Heart right ventricle (tissue), 16 donors: ENCODE results near the gene TTC39B. TPM values are rescaled to one million over a fixed set of nuclear protein-coding genes. Genes with fewer than 3 reads are reported as not detected.

ENCODE experiments used
- ATAC-seq, 8 donors: fragments of 200-7000 bp; cut with Tn5 transposase; one replicate each; pipeline ENCODE4 v1.9.1; 2020; ENCODE audit warnings: mild to moderate bottlenecking in 8 of 8, moderate library complexity in 8 of 8, moderate number of reproducible peaks in 1 of 8
- DNase-seq, 2 donors: peaks; one replicate each; pipeline ENCODE4 v3.0.0-alpha.2; 2020
- H3K27ac ChIP-seq, 10 donors: fragments of 200-600 bp; sonication (generic) in 2 of 10; one replicate each; pipeline versions ENCODE4 v1.5.0 to v1.8.0; 2020 to 2022; ENCODE audit warnings: mild to moderate bottlenecking in 3 of 10
- H3K27me3 ChIP-seq, 7 donors: fragments of 200-600 bp; one replicate each; pipeline ENCODE4 v1.8.0; 2021 to 2022; ENCODE audit warnings: mild to moderate bottlenecking in 2 of 7
- H3K36me3 ChIP-seq, 9 donors: fragments of 200-600 bp; sonication (generic) in 1 of 9; one replicate each; pipeline versions ENCODE4 v1.5.0 to v1.8.0; 2020 to 2022; ENCODE audit warnings: mild to moderate bottlenecking in 2 of 9
- H3K4me1 ChIP-seq, 9 donors: fragments of 200-600 bp; sonication (generic) in 1 of 9; one replicate each; pipeline versions ENCODE4 v1.5.0 to v1.8.0; 2020 to 2022; ENCODE audit warnings: mild to moderate bottlenecking in 4 of 9
- H3K4me3 ChIP-seq, 10 donors: fragments of 200-600 bp; sonication (generic) in 2 of 10; one replicate each; pipeline versions ENCODE4 v1.5.0 to v1.8.0; 2020 to 2022; ENCODE audit warnings: mild to moderate bottlenecking in 7 of 10, moderate library complexity in 2 of 10
- H3K9me3 ChIP-seq, 11 donors: fragments of 200-600 bp in 10 of 11; sonication (generic) in 2 of 11; one replicate each; pipeline versions ENCODE4 v1.5.0 to v1.8.0; 2013 to 2022; ENCODE audit warnings: mild to moderate bottlenecking in 2 of 11, control low read depth in 1 of 11, moderate library complexity in 1 of 11
- CTCF ChIP-seq, 9 donors: fragments of 200-600 bp; sonication (generic) in 2 of 9; IDR thresholded peaks; one replicate each; pipeline versions ENCODE4 v1.5.0 to v1.8.0; 2021 to 2022; ENCODE audit warnings: antibody characterized with exemption in 9 of 9, mild to moderate bottlenecking in 5 of 9, moderate library complexity in 1 of 9
- WGBS, 2 donors: extraction: QIAGEN DNeasy Blood & Tissue Kit; methylation state at CpG; one replicate each; pipeline ENCODE4 v1.1.7; 2013; ENCODE audit warnings: inconsistent platforms in 1 of 2; 5-methylcytosine and 5-hydroxymethylcytosine counted together
- intact Hi-C, 10 donors: fragments of 100-400 bp; cut with DNase I; formaldehyde crosslinking; loops; one replicate each; pipeline versions ENCODE4 v1.11.1 to v1.14.2; 2022
- polyA plus RNA-seq, 2 donors: library from polyadenylated mRNA; stranded (reverse); fragments of 200-250 nt; gene quantifications; one replicate each; pipeline ENCODE4 v1.2.3, GENCODE V29; 2013
- total RNA-seq, 10 donors: library from RNA; stranded (reverse); fragmentation: NEBNext Ultra II Directional in 3 of 10; extraction: Animal tissue kit (Norgen Biotek cat#: 25700) in 3 of 10; gene quantifications; one replicate each; pipeline versions ENCODE4 v1.2.1 to v1.2.4, GENCODE V29; 2021 to 2023
- donor health status: Arrhythmogenic right ventricular cardiomyopathy.
- donor health status: ischemic (EF 13 %, LVEDD 7.1; RV severe dilation, severe dysfunction).
- donor health status: healthy with polysubstance abuse.
- donor health status: DM: no; HTN: yes; CAD: no.
- donor health status: DM: no; HTN: no; CAD: no.
- donor health status: ischemic (EF 25% LVEDD 6.9; RV normal size, moderate dysfunction).
- donor health status: ischemic (EF 25% LVEDD 5.7; RV mildly dilated, moderate dysfunction).
- donor health status: healthy.
- donor health status: DM: yes; HTN: yes; CAD: no.
- donor health status: Ischemic cardiomyopathy.
- donor health status: ischemic (EF 35%, LVEDD 5.7; RV mildly dilated, moderate dysfunction).
- donor health status: nonischemic (EF 11% LVEDD 7.7; RV severe dilation, severe dysfunction).
- donor health status: DM: yes; HTN: yes; CAD: no.
- donor health status: PGD.
- donor health status: ischemic (EF 29% LVEDD 5.4; RV normal size, mild dysfunction).
- donor health status: nonischemic (EF 23%, LVEDD 6.1; RV moderate dilation, normal function).

The TTC39B gene
- total and polyA plus RNA-seq, 12 donors: 0.52 to 4.3 (median 1.5) TPM

- ATAC-seq: no peak
- peaks cover 0 to 3% (median 0%) of the 10 kb centered on the region in 9 donors for H3K36me3 ChIP-seq
- H3K27ac ChIP-seq: no peak overlapping the region
- intact Hi-C loops: no loop called here
- no peak for TF ChIP-seq CTCF (IDR thresholded peaks at IDR 0.05)
- no peak overlapping the region for H3K4me3 ChIP-seq
- 90 to 92% methylated on average over 5 of the region's 5 CpGs for WGBS, 2 donors
- DNase-seq: no peak
- H3K9me3 ChIP-seq: no peaks in the 10 kb centered on the region
- no peaks in the 10 kb centered on the region for H3K27me3 ChIP-seq
- no peaks in the 10 kb centered on the region for H3K4me1 ChIP-seq
Measured at GRCh38 chr9:15229409-15229808, 77.6 kb downstream of the TTC39B start.

- TF ChIP-seq CTCF (IDR thresholded peaks at IDR 0.05): no peak
Measured at GRCh38 chr9:15227491-15227890, 79.5 kb downstream of the TTC39B start.

GRCh38 chr9:15225564-15226126 lies 81.4 kb downstream of the TTC39B start:
- H3K36me3 ChIP-seq: peaks cover 0 to 16% (median 0%) of the 10 kb centered on the region in 9 donors
- no peak for TF ChIP-seq CTCF (IDR thresholded peaks at IDR 0.05)
- intact Hi-C loops: no loop called here
- no peaks in the 10 kb centered on the region for H3K9me3 ChIP-seq
- H3K4me1 ChIP-seq: peaks cover 0 to 4% (median 0%) of the 10 kb centered on the region in 9 donors
- 82 to 93% methylated on average over 7 of the region's 7 CpGs for WGBS, 2 donors
- ATAC-seq: no peak
- no peak for DNase-seq
- no peaks in the 10 kb centered on the region for H3K27me3 ChIP-seq
- H3K27ac ChIP-seq: no peak overlapping the region
- H3K4me3 ChIP-seq: no peak overlapping the region

More at GRCh38 chr9:15227491-15227890, 79.5 kb downstream of the TTC39B start:
- no peak for DNase-seq
- Histone ChIP-seq H3K27me3 (no peaks in the 10 kb centered on the region), H3K9me3 (no peaks in the 10 kb centered on the region), H3K27ac (no peak overlapping the region), H3K4me1 (no peaks in the 10 kb centered on the region), H3K4me3 (no peak overlapping the region), H3K36me3 (peaks cover 0 to 16% (median 0%) of the 10 kb centered on the region in 9 donors)
- no peak for ATAC-seq
- WGBS, 2 donors: 94 to 96% methylated on average over 4 of the region's 4 CpGs
- intact Hi-C loops: no loop called here

GRCh38 chr9:15222313-15222712 lies 84.7 kb downstream of the TTC39B start:
- Histone ChIP-seq H3K27ac (no peak overlapping the region), H3K4me3 (no peak overlapping the region), H3K27me3 (no peaks in the 10 kb centered on the region), H3K4me1 (peaks cover 0 to 4% (median 0%) of the 10 kb centered on the region in 9 donors), H3K9me3 (no peaks in the 10 kb centered on the region), H3K36me3 (peaks cover 0 to 16% (median 0%) of the 10 kb centered on the region in 9 donors)
- TF ChIP-seq CTCF (IDR thresholded peaks at IDR 0.05): no peak
- DNase-seq (no peak), ATAC-seq (no peak)
- WGBS, 2 donors: 93 to 95% methylated on average over 3 of the region's 3 CpGs
- intact Hi-C loops: no loop called here
